ENCODE results near the gene SEMA6A.

DNA sequence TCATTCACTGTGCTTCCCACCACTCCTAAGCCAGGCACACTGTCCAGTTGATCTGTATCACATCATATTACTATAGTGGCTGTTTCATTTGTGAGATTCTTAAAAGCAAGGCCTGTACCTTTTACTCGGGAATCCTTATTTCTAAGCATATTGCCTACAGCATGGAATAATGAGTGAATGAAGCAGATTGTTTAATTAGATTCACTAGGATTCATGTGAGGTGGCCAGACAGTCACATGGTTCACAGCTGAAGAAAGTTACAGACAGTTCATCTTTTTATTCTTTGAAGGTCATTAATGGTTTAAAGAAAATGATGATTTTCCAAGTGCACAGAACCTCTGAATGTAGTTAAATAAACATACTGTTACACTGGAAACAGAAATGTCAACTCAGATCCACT lies 24.3 kb upstream of the SEMA6A start:
- no peak for TF ChIP-seq POLR2A (IDR thresholded peaks at IDR 0.05)
- TF ChIP-seq CTCF (IDR thresholded peaks at IDR 0.05) = no peak
- TF ChIP-seq POLR2AphosphoS5 (IDR thresholded peaks at IDR 0.05) = no peak

Measured in breast epithelium (tissue), 3 donors.